ENCODE results near the gene PRRT1B.
A peak's percentile ranks its signal among the peaks of the same experiment; 100 is the strongest.
"Not testable (repeated sequence)": the region's sequence is repeated elsewhere in the genome, so short reads cannot be mapped to it uniquely, and the experiment has no call there.

PRRT1B gene

DNA sequence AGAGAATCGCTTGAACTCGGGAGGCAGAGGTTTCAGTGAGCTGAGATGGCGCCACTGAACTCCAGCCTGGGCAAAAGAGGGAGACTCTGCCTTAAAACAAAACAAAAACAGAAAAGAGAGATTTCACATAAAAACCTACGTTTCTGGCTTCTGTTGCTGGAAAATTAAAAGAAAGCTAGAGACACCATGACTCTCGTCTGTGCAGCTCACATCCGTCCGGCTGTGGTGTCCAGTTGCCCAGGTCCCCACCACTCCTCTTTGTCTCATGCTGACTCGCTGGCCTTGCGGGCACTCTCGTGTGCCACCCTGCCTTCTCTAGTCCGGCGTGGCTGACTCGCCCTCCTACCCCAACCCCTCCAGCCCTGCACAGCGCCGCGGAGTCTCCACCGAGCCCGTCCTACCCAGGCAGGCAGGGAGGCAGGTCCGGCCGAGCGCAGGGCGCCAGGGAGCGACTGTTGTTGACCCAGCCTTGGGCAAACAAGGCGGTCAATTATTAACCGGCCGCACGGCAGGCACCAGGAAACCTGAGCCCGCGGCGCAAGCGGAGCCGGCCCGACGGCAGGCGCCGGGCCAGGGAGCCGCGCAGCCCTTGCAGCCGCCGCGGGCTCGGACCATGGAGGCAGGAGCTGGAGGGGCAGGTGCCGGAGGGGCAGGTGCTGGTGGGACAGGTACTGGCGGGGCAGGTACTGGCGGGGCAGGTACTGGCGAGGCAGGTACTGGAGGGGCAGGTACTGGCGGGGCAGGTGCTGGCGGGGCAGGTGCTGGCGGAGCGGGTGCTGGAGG is at the start of gene PRRT1B:
PRRT1B (plus strand) TSS at position 521 of the 783 bp plus-strand sequence; CDS start at position 614, 93 bp downstream.
- DNase-seq (ENCODE audit: low spot score): no peak

DNA sequence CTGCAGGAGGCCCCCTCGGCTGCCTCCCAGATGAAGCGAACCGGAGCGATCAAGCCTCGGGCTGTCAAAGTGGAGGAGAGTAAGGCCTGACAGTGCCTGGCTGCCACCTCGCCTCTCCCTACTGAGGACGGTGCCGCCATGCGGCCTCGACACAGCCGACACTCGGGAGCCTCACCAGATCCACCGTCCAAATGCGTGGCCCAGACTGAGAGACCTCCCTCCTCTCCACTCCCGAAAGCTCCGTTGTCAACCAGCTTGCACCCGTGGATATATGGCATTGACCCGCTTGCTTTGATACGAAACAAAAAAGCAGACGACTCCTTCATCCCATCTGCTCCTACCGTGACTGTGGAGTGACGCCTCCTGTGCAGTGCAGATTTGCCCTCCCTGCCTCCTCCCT is 49.5 kb upstream of the PRRT1B start:
- no peak for DNase-seq (ENCODE audit: low spot score)

DNA sequence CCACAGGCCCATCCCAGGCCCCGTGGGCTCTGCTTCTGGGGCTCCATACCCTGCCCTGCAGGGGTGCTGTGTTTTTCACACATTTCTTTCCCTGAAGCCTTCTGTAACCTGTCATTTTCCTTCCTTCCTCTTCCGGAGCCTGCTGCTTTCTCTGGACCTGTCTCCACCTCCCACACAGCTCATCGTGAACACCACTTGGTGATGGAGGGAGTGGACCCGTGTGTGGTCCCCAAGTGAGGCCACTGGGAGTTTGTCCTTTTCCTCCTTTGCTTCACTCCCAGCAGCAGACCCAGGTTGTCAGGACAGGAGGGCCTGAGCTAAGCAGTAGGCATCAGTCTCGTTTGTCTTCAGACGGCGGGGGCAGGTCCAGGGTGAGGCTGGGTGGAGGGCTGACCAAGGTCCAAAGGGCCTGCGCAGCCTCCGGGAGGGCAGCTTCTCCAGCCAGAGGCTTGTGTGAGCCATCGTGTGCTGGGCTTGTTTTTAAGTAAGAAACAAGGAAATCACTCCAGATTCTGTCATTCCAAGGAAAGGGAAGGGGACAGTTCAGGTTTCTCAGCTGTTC is 48.4 kb upstream of the PRRT1B start:
- no peak for DNase-seq (ENCODE audit: low spot score)

DNA sequence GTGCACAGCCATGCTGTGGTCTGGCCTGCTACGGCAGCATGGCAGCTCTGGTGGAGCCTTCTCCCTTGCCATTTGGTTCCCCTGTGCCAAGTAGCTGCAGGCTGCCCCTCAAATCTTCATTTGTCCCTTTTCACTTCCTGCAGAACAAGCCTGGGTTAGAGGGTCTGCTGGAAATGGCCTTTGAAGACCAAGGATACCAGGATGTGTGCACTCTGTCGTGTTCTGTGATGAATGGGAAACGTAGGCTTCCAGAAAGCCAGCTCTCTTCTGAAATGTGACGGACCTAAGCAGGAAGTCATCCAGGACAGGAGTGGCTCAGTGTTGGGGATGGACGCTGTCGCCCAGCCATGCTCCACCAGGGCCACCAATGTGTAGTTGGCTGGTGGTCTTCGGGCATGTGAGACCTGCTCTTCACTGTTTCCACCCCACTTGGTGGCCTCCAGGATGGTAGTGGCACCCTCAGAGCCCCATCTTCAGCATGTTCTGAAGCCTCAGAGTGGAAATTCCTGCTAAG is 46.0 kb upstream of the PRRT1B start:
- no peak for DNase-seq (ENCODE audit: low spot score)

DNA sequence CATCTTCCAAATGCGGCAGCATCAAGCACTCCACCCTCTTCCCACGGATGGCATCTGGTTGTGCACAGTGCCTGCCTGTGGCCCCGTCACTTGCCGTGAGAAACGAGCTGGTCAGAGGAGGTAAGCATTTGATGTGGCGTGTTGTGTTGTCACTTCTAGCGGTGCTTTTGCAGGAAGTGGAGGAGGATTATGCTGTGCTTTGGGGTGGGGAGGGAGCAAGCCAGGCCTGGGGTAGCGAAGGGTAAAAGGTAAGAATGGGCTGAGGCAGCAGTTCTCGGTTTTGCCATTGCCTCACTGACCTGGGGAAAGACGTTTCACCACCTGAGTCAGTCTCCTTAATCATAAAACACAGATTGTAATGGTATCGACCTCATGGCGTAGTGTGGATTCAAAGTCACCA is 44.9 kb upstream of the PRRT1B start:
- DNase-seq (ENCODE audit: low spot score): no peak

DNA sequence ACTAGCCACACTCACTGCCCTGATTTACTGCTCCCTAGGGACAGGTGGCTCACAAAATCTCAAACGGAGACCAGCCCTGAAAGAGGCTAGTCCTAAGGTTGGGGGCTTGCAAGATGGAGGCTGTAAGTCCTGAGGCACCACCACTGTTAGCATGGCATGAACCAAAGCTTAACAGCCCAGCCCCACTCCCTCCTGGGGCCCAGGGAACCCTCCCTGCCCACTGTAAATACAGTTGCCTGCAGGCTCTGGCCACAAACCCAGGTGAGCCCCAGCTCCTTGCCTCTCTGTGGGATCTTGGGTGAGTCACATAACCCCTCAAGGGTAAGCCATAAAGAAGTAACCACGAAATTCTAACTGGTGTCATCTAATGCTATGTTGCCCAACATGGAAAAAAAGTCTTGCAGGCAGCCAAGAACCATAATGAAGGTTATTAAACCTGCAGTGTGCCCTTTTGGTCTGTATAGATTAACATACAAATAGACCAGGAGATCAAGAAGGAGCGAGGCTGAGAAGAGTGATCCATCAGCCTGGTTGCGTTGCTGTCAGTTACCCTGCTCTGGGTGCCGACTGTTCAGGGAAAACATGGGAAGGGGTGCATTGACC is 44.3 kb upstream of the PRRT1B start:
- DNase-seq (ENCODE audit: low spot score): peak; percentile 24

DNA sequence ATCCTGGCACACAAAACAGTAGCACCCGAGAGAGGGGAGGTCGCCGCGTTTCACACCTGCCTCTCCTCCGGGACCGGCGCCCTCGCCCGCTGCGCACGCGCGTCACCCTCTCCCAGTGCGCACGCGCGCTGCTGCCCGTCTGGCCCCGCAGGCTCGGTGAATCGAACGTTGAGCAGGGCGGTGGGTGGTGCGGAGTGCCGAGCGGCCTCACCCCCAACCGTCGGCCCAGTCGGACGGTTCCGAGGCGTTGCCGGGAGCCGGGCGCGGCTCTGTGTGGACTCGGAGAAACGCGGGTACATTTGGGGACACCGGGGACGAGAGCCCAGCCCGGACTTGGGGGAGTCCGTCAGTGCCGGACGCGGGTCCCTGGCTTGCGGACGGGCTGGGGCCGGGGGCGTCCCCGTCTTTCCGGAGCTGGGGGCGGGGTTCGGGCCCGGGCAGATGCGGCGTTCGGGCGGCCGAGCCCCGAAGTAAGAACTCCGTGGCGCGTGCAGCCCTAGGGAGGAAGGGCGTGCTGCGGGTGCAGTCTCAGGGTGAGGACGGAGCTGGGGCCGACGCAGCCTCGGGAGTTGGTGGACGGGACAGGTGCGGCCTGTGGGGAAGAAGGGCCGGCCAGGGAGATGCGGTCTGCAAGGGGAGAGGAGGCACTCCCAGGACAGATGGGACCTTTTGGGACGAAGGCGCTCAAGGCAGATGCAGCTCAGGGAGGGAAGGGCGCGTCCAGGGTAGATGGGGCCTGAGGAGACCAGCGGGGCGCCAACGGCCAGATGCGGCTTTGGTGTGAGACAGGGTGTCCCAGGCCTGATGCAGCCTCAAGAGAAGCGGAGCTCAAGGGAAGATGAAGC is 42.3 kb upstream of the PRRT1B start, which contains the start of gene POMT1:
POMT1 (plus strand) TSS at position 138 of the 845 bp plus-strand sequence. CDS start 1,301 bp downstream, outside the sequence.
- DNase-seq (ENCODE audit: low spot score): peak; percentile 100

DNA sequence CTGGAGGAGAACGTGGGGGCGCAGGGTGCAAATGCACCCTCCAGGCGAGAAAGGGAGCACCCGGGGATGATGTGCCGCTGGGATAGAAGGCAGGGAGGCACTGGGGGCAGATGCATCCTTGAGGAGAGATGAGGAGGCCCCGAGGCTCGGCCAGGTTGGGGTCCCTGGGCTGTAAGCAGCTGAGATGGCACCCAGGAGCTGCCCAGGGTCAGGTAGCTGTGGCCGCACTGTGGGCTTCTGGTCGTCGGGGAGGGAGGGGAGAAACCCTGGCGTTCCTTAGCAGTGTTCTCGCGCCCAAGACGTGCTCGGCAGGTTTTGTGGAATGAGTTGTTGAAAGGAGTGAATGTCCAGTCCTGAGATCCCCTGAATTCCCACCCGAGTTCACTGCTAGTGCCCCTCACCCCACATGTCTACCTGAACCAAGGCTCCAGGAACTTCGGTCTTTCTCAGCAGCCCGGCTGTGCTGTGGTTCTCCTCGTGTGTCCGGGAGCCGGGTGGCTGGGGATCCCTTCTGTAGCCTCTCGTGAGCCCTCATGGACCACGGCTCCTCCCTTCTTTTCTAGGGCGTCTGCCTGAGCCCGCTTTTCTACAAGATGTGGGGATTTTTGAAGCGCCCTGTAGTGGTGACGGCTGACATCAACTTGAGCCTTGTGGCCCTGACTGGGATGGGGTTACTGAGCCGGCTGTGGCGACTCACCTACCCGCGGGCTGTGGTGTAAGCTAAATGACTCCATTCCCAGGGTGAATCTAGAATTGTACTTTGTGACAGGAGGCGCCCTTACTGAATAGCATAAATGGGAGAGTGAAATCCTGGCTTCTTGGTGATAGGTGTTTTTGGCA is 41.5 kb upstream of the PRRT1B start:
- DNase-seq (ENCODE audit: low spot score): peak; percentile 62

DNA sequence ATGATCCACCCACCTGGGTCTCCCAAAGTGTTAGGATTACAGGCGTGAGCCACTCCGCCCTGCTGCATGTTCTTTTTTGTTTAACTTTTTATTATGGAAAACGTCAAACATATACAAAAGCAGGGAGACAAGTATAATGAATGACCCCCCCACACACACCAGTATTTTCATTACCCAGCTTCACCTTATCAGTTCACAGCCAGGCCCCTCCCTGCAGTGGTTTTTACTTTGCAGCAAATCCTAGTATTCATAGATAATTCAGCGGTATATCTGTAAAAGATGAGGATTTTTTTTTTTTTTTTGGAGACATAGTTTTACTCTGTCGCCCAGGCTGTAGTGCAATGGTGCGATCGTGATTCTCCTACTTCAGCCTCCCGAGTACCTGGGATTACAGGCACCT is 40.3 kb upstream of the PRRT1B start:
- DNase-seq (ENCODE audit: low spot score): no peak

DNA sequence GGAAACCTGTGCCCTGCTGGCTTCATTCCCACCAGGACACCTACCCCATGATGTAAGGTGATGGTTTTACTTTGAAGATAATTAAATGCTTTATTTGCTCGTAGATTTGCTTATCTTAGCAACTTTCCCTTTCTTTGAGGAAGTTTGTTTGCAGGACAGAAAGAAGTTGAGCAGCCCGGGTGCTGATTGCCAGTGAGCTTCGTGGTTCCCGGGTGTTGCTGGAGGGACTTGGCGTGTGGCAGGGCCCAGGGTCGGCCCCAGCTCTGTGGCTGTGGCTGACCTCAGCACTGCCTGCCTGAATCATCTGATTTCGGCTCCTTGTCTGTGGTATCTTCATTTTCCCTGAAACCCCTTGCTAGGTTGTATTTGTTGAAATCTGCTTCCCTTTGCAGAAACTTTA is 33.9 kb upstream of the PRRT1B start:
- no peak for DNase-seq (ENCODE audit: low spot score)

DNA sequence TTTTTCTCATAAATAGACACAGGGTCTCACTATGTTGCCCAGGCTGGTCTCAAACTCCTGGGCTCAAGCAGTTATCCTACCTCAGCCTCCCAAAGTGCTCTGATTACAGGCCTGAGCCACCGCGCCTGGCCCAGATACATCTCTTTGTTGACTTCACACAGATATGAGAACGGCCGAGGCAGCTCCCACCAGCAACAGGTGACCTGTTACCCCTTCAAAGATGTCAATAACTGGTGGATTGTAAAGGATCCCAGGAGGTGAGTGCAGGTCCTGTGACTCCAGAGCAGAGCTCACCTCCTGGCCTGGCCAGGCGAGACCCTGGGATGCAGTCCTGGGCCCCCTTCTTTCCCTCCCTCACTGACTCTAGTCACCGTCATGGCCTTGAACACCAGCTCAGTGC is 33.4 kb upstream of the PRRT1B start:
- no peak for DNase-seq (ENCODE audit: low spot score)

DNA sequence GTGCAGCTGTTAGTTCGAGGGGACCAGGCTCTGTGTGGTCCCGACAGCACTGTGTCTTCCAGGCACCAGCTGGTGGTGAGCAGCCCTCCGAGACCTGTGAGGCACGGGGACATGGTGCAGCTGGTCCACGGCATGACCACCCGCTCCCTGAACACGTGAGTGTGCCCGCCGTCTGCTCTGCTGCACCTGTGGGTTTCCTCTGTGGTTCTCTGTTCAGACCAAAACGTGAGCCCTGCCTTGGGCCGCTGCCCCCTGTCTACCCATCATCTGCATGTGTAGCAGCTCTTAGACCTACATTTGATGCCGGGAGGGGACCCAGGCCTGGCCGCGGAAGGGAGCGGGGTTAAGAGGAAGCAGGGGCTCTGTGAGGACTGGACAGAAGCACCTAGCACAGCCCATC is 32.1 kb upstream of the PRRT1B start:
- DNase-seq (ENCODE audit: low spot score): no peak

DNA sequence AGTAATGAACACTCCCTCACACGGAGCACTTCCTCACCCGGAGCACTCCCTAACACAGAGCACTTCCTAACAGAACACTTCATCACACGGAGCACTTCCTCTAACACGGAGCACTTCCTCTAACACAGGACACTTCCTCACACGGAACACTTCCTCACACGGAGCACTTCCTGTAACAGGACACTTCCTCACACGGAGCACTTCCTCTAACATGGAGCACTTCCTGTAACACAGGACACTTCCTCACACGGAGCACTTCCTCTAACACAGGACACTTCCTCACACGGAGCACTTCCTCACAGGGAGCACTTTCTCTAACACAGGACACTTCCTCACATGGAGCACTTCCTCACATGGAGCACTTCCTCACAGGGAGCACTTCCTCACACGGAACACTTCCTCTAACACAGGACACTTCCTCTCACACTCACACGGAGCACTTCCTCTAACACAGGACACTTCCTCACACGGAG is 29.7 kb upstream of the PRRT1B start:
- not testable (repeated sequence) for DNase-seq (ENCODE audit: low spot score)

DNA sequence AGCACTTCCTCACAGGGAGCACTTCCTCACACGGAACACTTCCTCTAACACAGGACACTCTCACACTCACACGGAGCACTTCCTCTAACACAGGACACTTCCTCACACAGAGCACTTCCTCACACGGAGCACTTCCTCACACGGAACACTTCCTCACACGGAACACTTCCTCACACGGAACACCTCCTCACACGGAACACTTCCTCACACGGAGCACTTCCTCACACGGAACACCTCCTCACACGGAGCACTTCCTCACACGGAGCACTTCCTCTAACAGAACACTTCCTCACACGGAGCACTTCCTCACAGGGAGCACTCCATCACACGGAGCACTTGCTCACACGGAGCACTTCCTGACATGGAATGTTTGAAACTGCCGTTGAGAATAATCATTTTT is 29.2 kb upstream of the PRRT1B start:
- no peak for DNase-seq (ENCODE audit: low spot score)

DNA sequence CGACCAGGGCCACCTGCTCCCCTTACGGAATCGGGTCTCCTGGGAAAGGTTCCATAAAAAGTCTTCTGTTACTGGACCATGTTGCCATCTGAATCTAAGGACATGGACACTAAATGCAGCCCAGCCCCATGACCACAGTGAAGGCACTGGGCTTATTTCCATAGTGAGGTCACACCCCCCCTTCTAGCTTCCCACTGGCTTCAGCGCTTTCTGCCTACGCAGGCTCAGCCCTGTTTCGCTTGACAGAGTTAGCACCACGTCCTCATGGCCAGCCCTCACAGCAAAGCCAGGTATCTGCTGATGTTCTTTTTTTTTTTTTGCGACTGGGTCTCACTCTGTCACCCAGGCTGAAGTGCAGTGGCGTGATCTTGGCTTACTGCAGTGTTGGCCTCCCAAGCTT is 28.4 kb upstream of the PRRT1B start:
- DNase-seq (ENCODE audit: low spot score): no peak

DNA sequence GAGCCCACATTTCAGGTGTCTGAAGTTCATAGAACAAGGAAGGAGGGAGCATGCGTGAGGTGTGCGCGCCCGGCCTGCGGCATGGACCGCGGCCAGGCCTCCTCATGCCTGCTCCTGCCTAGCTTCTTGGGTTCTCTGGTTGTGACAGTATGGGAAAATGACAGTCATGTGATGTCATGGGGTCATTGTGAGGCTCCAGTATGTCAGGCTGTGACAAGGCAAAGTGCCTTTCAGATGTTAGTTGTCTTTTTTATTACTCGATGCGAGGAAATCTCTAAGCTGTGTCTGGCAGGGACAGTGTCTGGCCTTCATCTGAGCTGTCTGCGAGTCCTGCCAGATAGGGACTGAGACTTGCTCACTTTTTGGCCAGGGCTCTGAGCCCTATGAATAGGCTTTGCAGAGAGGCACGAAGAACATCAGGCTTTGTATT is 27.5 kb upstream of the PRRT1B start:
- no peak for DNase-seq (ENCODE audit: low spot score)

DNA sequence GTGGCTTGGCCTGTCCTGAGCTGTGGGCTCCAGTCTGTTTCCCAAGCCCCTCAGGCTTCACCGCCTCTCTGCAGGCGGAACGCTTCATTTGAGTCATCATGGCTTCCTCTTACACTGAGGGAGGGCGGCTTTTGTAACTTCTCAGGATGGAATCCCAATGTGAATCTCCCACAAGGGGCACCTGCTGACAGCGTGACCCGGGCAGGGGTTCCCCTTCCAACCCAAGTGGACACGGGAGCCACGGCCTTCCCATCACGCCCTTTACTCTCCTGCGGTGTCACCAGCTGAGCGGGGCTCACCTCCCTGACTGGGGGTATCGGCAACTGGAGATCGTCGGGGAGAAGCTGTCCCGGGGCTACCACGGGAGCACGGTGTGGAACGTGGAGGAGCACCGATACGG is 26.8 kb upstream of the PRRT1B start:
- DNase-seq (ENCODE audit: low spot score): no peak

DNA sequence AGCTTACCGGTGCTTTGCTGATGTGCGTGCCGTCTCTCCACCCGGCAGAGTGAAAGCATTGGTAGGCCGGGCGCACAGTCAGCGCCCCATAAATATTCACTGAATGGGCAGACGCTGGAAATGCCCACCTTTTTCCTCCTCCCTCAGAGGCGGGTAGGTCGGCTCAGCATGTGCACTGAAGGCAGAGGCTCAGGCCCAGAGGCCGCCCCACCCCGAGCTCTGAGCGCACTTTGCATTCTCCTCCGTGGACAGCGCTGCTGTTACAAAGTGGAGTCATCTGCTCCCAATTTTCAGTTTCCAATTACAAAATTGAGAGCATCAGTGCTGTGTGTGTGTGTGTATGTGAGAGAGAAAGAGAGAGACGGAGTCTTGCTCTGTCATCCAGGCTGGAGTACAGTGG is 24.8 kb upstream of the PRRT1B start:
- DNase-seq (ENCODE audit: low spot score): no peak

DNA sequence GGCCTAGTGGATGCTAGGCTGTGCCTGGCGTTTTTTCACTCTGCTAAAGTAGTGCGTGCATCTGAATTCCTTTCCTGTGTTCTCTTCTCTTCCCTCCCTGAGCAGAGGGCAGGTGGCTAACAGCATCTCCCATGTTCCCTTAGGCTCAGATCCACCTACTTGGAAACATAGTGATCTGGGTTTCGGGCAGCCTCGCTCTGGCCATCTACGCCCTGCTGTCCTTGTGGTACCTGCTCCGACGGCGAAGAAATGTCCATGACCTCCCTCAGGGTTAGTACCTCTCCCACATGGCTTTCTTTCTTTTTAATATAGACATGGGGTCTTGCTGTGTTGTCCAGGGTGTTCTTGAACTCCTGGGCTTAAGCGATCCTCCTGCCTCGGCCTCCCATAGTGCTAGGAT is 24.1 kb upstream of the PRRT1B start:
- DNase-seq (ENCODE audit: low spot score): no peak

DNA sequence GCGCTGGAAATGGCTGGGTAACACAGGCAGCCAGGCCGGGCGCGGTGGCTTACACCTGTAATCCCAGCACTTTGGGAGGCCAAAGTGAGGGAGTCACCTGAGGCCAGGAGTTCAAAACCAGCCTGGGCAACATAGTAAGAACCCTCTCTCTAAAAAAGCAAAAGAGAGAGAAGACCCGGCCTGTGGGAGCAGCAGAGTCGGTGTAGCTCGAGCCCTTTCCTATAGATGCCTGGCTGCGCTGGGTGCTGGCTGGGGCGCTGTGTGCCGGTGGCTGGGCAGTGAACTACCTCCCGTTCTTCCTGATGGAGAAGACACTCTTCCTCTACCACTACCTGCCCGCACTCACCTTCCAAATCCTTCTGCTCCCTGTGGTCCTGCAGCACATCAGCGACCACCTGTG is 23.5 kb upstream of the PRRT1B start:
- DNase-seq (ENCODE audit: low spot score): no peak
